Ovary (tissue), 9 donors: ENCODE results near the gene MEAK7. TPM values are rescaled to one million over a fixed set of nuclear protein-coding genes. Genes with fewer than 3 reads are reported as not detected.
A peak's percentile ranks its signal among the peaks of the same experiment; 100 is the strongest.

ENCODE experiments used
- DNase-seq, 5 donors: peaks; one replicate each; pipeline ENCODE4 v3.0.0-alpha.2; 2019 to 2020
- H3K27ac ChIP-seq, 2 donors: fragments of 200-600 bp; one replicate each; pipeline versions ENCODE4 v1.5.1 to v1.8.0; 2019 to 2022
- H3K27me3 ChIP-seq: fragments of 200-600 bp; one replicate; pipeline ENCODE4 v1.8.0; 2022
- H3K36me3 ChIP-seq: fragments of 200-600 bp; sonication (generic); one replicate; pipeline ENCODE4 v1.5.1; 2019
- H3K4me1 ChIP-seq: one replicate; pipeline ENCODE4 v1.8.1; 2013; ENCODE audit warnings: mild to moderate bottlenecking, moderate library complexity; ENCODE audit not compliant: insufficient read depth
- H3K4me3 ChIP-seq: fragments of 200-600 bp; sonication (generic); one replicate; pipeline ENCODE4 v1.5.1; 2017
- H3K9me3 ChIP-seq, 2 donors: fragments of 200-600 bp in 1 of 2; sonication (generic) in 1 of 2; one replicate each; pipeline versions ENCODE4 v1.5.1 to v1.8.1; 2013 to 2019; ENCODE audit warnings: mild to moderate bottlenecking in 1 of 2, moderate library complexity in 1 of 2
- CTCF ChIP-seq, 3 donors: fragments of 450-650 bp in 2 of 3; fragments of 200-600 bp in 1 of 3; IDR thresholded peaks; one replicate each; pipeline versions ENCODE4 v1.5.1 to v1.8.0; 2016 to 2022; ENCODE audit warnings: antibody characterized with exemption in 3 of 3, mild to moderate bottlenecking in 1 of 3
- EP300 ChIP-seq: sonication (generic); formaldehyde crosslinking; IDR thresholded peaks from one replicate; pipeline ENCODE4 v1.6.1; 2017; ENCODE audit warnings: antibody characterized with exemption
- POLR2A ChIP-seq: fragments of 450-650 bp; IDR thresholded peaks from one replicate; pipeline ENCODE4 v1.6.1; 2017; ENCODE audit warnings: antibody characterized with exemption, mild to moderate bottlenecking, moderate library complexity
- WGBS, 3 donors: extraction: QIAGEN DNeasy Blood & Tissue Kit in 1 of 3; methylation state at CpG; one replicate each; pipeline versions ENCODE4 v1.1.5 to v1.1.7; 2013 to 2017; 5-methylcytosine and 5-hydroxymethylcytosine counted together
- intact Hi-C, 4 donors: fragments of 100-400 bp; cut with DNase I; formaldehyde crosslinking; loops; one replicate each; pipeline versions ENCODE4 v1.11.0 to v1.15.1; 2022 to 2023
- polyA plus RNA-seq, 2 donors: library from polyadenylated mRNA; stranded (reverse); fragments of 200-250 nt in 1 of 2; fragments of 350-450 nt in 1 of 2; fragmentation: Illumina TruSeq in 1 of 2; extraction: RNeasy Lipid Tissue Mini Kit (QIAGEN cat#74804) in 1 of 2; gene quantifications; one replicate each; pipeline ENCODE4 v1.2.3, GENCODE V29; 2013 to 2014
- total RNA-seq, 7 donors: library from RNA; depleted of rRNA in 2 of 7; stranded (reverse); fragments of >200 nt in 2 of 7; fragmentation: NEBNext Ultra II Directional in 3 of 7; extraction: Animal tissue kit (Norgen Biotek cat#: 25700) in 3 of 7; gene quantifications; one replicate each; pipeline versions ENCODE4 v1.1.0 to v1.2.4, GENCODE V29; 2016 to 2023
- donor health status: DM: no; HTN: no; CAD: no; lungs with moderate emphysema.
- donor health status: DM: no; HTN: no; CAD: no.
- donor health status: Bipolar disorder and iron deficiency.
- donor health status: DM: yes; HTN: yes; CAD: no.
- donor health status: DM: no; HTN: no; CAD: no.
- donor health status: DM: yes; HTN: yes; CAD: no.

The MEAK7 gene
- total and polyA plus RNA-seq, 9 donors: 6.6 to 23.0 (median 17.2) TPM

GRCh38 chr16:84467256-84467655, 37.2 kb downstream of the MEAK7 start:
- H3K4me3 ChIP-seq: no peak overlapping the region
- no peaks in the 10 kb centered on the region for H3K27me3 ChIP-seq
- H3K27ac ChIP-seq: no peak overlapping the region
- H3K9me3 ChIP-seq: peaks cover 0 to 3% of the 10 kb centered on the region in 2 donors
- peak in 1 of 5 donors; percentile 7 for DNase-seq
- intact Hi-C loops: no loop called here
- TF ChIP-seq EP300 (no peak), POLR2A (no peak), CTCF (IDR thresholded peaks at IDR 0.05) (no peak)
- no peaks in the 10 kb centered on the region for H3K36me3 ChIP-seq
- 92 to 100% (median 93%) methylated on average over 1 of the region's 1 CpG for WGBS, 3 donors
- no peaks in the 10 kb centered on the region for H3K4me1 ChIP-seq

DNA sequence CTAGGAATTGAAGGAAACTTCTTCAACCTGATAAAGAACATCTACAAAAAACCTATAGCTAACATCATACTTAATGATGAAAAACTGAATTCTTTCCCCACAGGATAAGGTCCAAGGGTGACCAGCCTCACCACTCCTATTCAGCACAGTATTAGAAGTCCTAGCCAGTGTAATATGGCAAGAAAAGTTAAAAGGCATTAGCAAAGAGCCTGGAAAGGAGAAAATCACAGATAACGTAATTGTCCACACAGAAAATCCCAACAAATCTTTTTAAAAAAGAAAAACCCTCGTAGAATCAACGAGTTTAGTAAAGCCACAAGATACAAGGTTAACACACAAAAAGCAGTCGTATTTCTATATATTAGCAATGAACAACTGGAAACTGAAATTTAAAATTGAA, 37.8 kb downstream of the MEAK7 start:
- H3K27me3 ChIP-seq: no peaks in the 10 kb centered on the region
- intact Hi-C loops: no loop called here
- no peaks in the 10 kb centered on the region for H3K36me3 ChIP-seq
- peaks cover 0 to 3% of the 10 kb centered on the region in 2 donors for H3K9me3 ChIP-seq
- TF ChIP-seq POLR2A: no peak
- TF ChIP-seq CTCF (IDR thresholded peaks at IDR 0.05): no peak
- no peak for TF ChIP-seq EP300
- no peak overlapping the region for H3K4me3 ChIP-seq
- 48 to 75% (median 49%) methylated on average over 4 of the region's 4 CpGs for WGBS, 3 donors
- no peaks in the 10 kb centered on the region for H3K4me1 ChIP-seq
- no peak overlapping the region for H3K27ac ChIP-seq
- no peak for DNase-seq

DNA sequence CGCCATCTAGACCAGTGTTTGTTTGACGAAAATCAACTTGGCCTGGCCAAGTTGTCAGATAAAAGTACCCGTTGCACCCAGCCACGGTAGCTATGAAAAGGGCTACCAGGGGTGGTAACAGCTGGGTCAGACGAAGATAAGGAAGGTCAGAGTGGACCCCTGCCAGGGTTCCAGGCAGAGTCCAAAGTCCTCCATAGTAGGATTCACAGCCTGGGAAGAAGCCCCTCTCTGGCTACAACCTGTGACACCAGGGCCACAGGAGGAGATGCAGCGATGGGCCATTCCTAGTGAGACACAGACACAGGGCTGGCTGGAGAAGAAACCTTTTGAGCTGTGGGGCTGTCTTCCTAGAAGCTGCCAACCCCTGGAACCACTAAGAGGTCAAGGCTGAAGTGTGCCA, 39.3 kb downstream of the MEAK7 start:
- Histone ChIP-seq H3K4me1 (no peaks in the 10 kb centered on the region), H3K27ac (no peak overlapping the region), H3K4me3 (no peak overlapping the region), H3K36me3 (no peaks in the 10 kb centered on the region), H3K27me3 (no peaks in the 10 kb centered on the region), H3K9me3 (peaks cover 0 to 3% of the 10 kb centered on the region in 2 donors)
- intact Hi-C loops: no loop called here
- no peak for TF ChIP-seq EP300
- TF ChIP-seq CTCF (IDR thresholded peaks at IDR 0.05): no peak
- no peak for TF ChIP-seq POLR2A
- DNase-seq: peak in 1 of 5 donors; percentile 12
- 76 to 83% (median 81%) methylated on average over 6 of the region's 6 CpGs for WGBS, 3 donors

DNA sequence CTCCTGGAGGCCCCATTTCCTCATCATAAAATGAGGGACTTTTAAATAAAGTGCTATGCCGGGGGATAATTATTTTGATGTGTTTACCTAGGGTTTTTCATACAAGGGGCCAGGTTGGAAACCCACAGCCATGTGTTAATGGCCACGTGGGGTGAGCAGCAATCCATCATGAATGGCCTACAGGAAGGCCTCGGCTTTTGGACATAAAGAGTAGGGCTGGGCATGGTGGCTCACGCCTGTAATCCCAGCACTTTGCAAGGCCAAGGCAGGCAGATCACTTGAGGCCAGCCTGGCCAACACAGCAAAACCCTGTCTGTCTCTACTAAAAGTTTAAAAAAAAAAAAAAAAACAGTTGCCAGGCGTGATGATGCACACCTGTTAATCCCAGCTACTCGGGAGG, 40.3 kb downstream of the MEAK7 start:
- H3K4me3 ChIP-seq: no peak overlapping the region
- peaks cover 0 to 3% of the 10 kb centered on the region in 2 donors for H3K9me3 ChIP-seq
- no peak overlapping the region for H3K27ac ChIP-seq
- DNase-seq: no peak
- H3K4me1 ChIP-seq: no peaks in the 10 kb centered on the region
- no peaks in the 10 kb centered on the region for H3K27me3 ChIP-seq
- no peaks in the 10 kb centered on the region for H3K36me3 ChIP-seq
- WGBS, 3 donors: 60 to 72% (median 71%) methylated on average over 6 of the region's 6 CpGs
- intact Hi-C loops: no loop called here
- TF ChIP-seq POLR2A: no peak

GRCh38 chr16:84463221-84463620, 41.2 kb downstream of the MEAK7 start:
- peak in 1 of 5 donors; percentile 20 for DNase-seq
- TF ChIP-seq POLR2A (no peak), CTCF (IDR thresholded peaks at IDR 0.05) (no peak)
- intact Hi-C loops: no loop called here

More at GRCh38 chr16:84463221-84463620, 41.2 kb downstream of the MEAK7 start:
- Histone ChIP-seq H3K27ac (no peak overlapping the region), H3K36me3 (no peaks in the 10 kb centered on the region), H3K27me3 (no peaks in the 10 kb centered on the region), H3K4me1 (no peaks in the 10 kb centered on the region), H3K4me3 (no peak overlapping the region), H3K9me3 (peaks cover 0 to 3% of the 10 kb centered on the region in 2 donors)
- WGBS, 3 donors: 74 to 85% (median 83%) methylated on average over 7 of the region's 7 CpGs
